ENCODE results near the gene KRTAP5-5.
"Not testable (repeated sequence)": the region's sequence is repeated elsewhere in the genome, so short reads cannot be mapped to it uniquely, and the experiment has no call there.

Gene KRTAP5-5

GRCh38 chr11:1607901-1608300, 21.7 kb upstream of the KRTAP5-5 start:
- DNase-seq, result not testable (repeated sequence)

DNA sequence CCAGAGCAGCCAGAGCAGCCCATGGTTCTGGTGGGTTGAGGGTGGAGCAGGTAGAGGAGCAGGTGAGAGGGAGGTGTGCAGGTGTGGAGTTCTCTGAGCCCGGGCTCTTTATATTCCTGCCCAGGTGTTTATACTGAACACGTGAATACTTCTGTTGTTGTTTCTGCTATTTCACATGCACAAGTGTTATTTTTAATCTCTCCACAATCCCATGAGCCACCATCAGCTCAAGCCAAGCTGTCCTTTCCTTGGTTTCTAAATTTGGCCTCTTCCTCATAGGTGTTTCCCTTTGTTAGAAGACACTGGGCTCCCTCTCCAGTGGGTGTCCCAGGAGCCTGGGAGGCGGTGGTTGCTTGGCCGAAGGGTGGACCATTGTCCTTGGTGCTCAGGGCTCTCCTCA, 21.2 kb upstream of the KRTAP5-5 start, which contains the start of gene KRTAP5-3:
TSS of gene KRTAP5-3 (minus strand) at position 101 of the 400 bp plus-strand sequence. CDS start at position 23, 78 bp downstream.
- DNase-seq, result no peak

DNA sequence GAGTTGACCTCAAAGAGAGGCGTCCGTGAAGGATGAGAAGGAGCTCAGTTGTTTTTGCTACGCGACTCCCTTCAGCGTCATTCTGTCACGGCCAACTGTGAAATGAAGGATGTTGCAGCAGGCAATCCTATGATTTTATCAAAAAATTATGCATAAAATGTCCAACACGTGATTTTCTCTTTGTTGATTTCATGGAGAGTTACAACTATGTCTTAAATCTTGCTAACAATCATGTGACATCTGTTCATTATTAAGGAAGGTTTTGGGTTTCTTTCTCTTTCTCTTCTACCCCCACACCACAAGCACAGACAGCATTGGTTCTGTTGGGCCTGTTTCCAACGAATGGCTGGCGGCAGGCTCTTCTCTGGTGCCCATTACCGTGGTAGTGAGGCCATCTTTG, 11.3 kb upstream of the KRTAP5-5 start:
- DNase-seq, result no peak

DNA sequence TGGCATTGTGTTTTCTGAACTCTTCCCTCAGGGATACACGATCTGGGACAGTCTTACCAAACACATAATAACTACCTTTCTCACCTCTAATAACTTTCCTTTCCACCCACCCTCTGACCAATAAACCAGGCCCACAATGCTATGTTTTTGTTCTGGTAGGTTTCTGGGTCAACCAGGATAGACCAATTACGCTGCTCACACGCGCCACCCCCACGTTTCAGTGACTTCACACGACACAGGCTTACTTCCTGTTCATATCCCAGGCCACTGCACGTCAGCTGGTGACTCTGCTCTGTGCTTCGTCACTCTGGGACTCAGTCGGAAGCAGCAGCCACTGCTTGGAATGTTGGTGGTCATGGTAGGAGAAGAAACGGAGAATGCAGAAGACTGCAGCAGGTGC, 10.1 kb upstream of the KRTAP5-5 start:
- no peak for DNase-seq

- DNase-seq, result no peak
These were observed 7.5 kb upstream of the KRTAP5-5 start, which contains the start of gene KRTAP5-4 for GRCh38 chr11:1622086-1622485. KRTAP5-4 (minus strand) TSS chr11:1622138; CDS start chr11:1622093, 45 bp downstream.

DNA sequence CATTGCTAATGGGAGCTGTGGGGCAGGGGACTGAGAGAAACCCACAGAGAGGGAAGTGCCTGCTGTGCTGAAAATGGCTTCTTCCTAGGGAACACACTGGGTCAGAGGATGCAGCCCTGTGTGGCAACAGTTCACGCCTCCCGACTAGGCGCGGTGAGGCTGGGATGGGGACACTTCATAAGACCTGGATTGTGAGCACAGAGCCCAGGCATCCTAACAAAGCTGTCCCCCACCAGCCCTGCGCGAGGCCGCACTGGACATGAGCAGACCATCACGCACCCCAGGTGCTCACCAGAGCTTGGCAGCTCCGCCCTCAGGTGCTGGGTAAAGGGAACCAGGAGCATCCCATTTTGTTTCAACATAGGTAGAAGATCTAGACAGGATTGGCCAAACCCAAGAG, 5.9 kb upstream of the KRTAP5-5 start:
- no peak for DNase-seq

- no peak for DNase-seq
These were observed 5.0 kb upstream of the KRTAP5-5 start for GRCh38 chr11:1624621-1625020.

DNA sequence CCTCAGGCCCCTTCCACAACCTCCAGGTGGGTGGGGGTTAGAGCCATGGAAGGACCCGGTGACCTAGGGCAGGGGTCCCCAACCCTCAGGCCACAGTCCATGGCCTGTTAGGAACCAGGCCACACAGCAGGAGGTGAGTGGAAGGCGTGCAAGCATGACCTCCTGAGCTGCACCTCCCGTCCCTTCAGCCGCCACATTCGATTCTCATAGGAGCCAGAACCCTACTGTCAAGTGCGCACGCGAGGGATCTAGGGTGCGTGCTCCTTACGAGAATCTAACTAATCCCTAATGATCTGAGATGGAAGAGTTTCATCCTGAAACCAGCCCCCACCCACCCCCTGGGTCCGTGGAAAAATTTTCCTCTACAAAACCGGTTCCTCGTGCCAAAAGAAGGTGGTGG, 4.0 kb upstream of the KRTAP5-5 start:
- DNase-seq, result no peak

DNA sequence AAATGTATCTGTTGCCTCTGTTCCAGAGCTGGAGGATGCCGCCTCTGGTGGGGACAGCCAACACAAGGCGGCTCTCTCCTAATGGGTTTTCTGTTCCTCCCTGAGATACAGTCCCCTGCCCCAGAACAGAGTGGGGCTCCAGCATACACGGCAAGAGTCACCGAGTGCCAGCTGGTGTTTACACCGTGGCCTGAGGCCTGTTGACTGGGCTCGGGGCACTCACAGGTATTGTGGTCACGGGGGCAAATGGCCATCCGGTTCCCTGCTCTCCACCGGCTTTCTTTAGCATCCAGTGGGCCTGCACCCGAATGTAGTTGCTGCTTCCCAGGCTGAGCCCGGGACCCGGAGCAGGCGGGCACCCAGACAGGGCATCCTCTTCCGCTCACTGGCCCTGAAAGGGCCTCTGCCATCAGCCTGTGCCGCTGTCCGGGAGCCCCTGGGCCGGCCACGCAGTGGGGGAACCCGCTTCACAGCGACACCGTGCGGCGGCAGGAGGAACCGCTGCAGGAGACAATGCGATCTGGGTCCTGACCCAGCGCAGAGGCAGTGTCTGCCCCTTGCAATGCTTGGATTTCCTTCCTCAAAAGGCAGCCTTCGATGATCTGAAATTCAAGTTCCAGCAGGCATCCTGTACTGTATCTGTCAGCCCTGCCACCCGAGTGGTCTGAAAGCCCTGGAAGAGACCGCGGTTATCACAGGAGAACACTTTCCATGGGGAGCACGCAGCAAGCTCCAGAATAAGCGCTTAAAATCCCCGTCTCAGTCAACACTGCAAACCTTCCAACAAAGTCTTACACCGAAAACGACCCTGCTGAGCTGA, 859 bp upstream of the KRTAP5-5 start:
- DNase-seq, result peak; percentile 73

DNA sequence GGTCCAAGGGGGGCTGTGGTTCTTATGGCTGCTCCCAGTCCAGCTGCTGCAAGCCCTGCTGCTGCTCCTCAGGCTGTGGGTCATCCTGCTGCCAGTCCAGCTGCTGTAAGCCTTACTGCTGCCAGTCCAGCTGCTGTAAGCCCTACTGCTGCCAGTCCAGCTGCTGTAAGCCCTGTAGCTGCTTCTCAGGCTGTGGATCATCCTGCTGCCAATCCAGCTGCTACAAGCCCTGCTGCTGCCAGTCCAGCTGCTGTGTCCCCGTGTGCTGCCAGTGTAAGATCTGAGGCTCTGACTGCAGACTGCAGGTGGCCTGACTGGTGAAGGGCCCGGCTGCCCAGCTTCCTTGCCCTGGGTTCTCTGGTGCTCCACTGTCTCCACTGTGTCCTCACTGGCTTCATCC, 696 bp downstream of the KRTAP5-5 start:
- DNase-seq, result no peak

GRCh38 chr11:1631066-1631568, 1.5 kb downstream of the KRTAP5-5 start:
- no peak for DNase-seq

DNA sequence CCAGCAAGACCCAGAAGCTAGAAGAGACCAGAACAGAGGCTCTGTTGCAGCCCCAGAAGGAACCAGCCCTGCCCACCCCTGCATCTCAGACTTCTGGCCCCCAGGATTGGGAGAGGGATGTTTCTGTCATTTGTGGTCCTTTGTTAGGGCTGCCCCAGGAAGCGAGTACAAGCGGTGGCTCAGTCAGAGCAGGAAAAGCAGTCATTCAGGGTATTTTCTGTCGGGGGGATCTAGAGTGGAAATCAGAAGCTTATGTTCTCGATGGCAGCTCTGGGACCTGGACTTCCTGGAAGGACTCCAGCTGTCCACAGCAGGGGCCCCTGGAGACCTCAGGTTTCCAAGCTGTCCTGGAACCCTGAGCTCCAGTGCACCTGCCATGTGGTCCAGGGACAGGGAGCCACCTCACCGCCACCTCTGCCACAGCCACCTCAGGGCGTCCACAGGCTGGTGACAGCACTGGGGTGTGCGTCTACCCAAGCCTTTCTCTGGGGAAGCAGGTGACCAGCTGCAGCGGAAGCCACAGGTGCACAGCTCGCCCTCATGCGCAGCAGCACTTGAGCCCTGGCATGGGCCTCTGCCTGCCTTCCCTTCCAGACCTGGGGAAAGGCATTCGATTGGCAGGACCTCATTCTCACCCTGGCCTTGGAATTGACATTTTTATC, 2.6 kb downstream of the KRTAP5-5 start:
- DNase-seq, result no peak

DNA sequence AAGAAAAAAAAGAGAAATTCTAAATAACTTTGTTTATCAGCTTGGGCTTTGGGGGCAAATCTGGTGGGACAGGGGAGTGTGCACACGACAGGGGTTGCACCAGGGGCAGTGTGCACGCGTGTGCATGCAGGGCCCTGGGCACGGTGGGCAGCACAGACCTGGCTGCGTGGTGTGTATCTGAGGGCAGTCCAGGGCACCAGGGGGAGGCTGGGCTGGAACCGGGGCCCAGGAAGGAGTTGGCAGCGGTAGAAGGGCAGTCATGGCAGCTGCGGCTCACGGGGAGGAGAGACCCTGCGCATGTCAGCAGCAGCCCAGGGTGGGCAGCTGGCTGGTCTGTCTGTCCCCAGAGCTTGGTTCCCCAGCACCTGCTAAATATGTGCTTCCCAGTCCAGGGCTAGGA, 4.3 kb downstream of the KRTAP5-5 start:
- DNase-seq, result no peak

DNA sequence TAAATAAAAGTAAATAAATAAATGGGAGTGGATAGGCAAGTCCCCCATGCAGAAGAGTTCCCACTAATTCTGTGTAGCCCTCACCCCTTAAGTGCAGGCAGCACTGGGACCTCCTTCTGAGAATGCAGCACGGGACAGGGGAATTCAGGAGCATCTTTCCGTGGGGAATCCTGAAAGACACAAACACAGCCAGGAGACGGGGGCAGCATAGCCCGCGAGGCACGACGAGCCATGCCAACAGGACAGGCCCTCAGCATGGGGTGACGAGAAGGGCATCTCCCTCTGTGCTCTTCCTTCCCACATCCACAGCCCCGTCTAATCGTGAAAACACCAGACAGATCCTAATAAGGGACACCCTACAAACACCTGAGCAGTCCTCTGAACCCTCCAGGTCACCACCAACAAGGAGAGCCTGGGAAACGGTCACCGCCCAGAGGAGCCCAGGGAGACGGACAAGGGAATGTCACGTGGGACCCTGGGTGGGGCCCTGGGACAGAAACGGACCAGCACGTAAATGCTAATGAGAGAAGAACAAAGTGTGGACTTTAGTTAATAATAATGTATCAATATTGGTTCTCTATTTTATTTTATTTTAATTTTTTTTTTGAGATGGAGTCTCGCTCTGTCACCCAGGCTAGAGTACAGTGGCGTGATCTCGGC, 6.8 kb downstream of the KRTAP5-5 start:
- DNase-seq, result no peak

DNA sequence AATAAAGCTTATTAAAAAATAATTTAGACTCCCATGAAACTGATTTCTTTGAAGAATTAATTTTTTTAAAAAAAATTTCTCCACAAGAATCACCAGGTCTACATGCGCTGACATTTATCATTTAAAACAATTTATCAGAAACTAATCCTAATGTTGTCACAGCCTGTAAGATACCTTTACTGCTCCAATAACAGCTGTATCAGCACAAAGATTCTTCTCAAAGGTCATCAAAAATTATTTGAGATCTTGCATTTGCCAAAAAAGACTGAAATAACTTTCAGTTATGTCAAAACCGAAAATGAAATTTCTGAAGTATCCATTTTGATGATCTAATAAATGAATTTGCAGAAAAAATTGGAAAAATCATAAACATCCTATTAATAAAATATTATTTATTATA, 8.1 kb downstream of the KRTAP5-5 start:
- DNase-seq, result no peak

DNA sequence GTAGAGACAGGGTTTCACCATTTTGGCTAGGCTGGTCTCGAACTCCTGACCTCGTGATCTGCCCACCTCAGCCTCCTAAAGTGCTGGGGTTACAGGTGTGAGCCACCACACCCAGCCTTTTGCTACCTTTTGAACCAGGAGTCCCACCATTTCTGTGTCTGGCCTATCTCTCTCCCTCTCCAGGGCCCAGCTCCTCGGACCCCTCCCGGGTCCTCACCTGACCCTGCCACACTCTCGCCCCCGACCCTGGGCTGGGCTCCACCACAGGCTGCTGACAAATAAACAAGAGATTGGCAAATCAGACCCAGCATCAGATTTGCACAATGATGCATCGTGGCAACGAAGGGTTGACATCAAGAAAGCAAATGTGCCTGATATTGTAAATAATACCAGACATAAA, 8.8 kb downstream of the KRTAP5-5 start:
- no peak for DNase-seq

- DNase-seq, result no peak
These were observed 9.6 kb downstream of the KRTAP5-5 start for GRCh38 chr11:1639102-1639620.

DNA sequence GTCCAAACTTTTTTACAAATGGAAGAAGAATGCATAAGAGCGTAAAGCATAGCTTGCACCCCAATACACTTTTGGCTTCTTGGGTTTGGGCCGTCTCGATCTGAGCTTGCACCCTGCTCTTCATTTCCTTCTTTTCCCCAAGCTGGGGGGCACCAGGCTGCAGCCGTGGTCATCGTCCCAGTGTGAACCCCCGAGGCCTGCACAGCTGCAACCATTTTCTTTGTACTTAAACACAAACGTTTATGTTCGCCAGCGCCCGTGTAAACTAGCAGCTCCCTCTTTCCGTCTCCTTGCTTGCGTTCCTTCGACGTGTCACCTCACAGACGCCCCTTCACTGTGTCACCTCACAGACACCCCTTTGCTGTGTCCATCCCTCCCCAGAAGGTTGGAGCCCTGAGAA, 10.1 kb downstream of the KRTAP5-5 start:
- DNase-seq, result no peak

- DNase-seq, result peak; percentile 47
These were observed 10.7 kb downstream of the KRTAP5-5 start for GRCh38 chr11:1640076-1640946.

GRCh38 chr11:1641096-1641495, 11.5 kb downstream of the KRTAP5-5 start:
- DNase-seq, result no peak

DNA sequence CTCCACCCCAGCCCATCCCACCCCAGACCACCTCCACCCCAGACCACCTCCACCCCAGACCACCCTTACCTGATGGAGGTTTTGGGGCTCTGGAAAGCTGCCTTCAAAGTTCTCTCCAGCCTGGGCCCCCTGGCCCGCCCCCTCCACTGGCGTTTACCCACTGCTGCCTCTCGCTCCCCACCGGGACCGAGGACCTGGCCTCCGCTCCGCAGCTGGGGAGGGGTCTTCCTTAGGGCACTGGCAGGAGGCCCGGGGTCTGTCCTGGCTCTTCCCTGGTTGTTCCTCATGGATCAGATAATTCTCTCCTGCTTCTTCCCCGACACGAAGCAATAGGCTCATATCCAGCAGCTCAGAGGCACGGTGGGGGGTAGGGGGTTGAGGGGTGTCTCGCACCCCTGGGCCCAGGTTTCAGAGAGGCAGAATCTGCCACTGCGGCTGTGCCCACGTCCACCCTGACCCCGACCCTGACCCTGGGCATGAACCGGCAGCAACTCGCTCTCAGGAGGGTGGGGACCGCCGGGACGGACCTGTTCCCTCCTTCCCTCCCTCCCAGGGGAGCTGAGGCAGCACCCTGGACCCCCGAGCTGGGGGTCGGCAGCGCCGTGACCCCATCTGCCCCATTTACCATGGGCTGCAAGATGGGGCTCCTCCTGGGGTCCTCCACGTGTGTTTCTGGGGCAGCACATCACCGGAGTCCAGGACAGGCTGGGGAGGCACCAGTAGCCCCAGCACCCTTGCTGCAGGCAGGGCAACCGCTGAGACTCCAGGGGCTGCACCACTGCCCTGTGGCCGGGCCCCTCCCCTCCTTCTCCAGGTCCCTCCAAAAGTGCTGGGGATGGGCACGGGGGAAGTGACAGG, 12.9 kb downstream of the KRTAP5-5 start:
- DNase-seq, result no peak
